Measurements from ENCODE around the gene ATP1B1. TPM values are rescaled to one million over a fixed set of nuclear protein-coding genes. Genes with fewer than 3 reads are reported as not detected.

ATP1B1 gene
- total and polyA plus RNA-seq, 2 of the 13 experiments (the other 11 are each of a cell fraction or from before 2014, with no cell fraction given), result 134 to 135 TPM

DNA sequence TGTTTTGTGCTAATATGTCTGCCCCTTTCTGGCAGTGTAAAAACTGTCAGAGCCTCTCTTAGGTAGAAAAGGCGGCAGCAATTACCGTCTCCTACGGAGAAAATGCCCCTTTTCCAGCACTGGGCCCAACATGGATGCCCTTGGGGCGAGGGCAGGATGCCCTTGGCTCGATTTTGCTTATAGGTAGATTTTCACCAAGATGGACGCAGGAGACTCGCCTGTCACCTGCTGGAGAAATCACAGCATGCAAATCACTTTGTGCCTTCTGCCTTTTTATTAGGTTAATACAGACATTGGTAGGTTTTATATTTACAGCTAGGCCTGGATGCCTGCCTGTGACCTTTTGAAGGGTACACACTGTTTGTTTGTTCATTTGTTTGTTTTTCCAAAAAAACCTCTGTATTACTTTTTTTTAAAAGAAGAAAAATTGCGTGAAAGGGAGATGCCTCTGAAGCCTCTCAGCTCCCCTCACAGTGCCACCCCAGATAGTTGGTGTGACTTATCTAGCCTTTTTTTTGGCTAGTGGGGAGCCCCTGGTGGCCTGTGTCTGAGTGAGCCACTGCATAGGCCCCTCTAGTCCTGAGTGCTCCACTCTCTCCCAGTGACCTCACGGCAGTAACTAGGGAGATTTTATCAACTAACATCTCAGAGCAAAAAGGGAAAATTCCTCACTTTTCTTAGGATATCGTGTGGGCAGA, 2.5 kb downstream of the ATP1B1 start (continued):
- TF ChIP-seq, protein P1, sequence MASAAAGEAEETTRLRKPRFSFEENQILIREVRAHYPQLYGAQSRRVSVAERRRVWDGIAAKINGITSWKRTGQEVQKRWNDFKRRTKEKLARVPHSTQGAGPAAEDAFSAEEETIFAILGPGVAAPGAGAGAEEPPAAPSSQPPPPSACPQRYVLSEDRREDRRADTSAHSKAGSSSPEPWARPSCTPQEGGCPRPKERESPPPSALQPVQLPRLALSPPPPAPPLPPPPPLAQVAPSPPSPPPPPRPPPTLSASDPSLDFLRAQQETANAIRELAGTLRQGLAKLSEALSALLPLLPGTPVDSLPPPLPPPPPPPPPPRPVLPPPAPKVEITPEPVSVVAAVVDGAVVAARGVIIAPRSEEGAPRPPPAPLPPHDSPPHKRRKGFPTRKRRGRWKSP (CRISPR knock-in tag; IDR thresholded peaks at IDR 0.05), result no peak
- TF ChIP-seq, protein P2, sequence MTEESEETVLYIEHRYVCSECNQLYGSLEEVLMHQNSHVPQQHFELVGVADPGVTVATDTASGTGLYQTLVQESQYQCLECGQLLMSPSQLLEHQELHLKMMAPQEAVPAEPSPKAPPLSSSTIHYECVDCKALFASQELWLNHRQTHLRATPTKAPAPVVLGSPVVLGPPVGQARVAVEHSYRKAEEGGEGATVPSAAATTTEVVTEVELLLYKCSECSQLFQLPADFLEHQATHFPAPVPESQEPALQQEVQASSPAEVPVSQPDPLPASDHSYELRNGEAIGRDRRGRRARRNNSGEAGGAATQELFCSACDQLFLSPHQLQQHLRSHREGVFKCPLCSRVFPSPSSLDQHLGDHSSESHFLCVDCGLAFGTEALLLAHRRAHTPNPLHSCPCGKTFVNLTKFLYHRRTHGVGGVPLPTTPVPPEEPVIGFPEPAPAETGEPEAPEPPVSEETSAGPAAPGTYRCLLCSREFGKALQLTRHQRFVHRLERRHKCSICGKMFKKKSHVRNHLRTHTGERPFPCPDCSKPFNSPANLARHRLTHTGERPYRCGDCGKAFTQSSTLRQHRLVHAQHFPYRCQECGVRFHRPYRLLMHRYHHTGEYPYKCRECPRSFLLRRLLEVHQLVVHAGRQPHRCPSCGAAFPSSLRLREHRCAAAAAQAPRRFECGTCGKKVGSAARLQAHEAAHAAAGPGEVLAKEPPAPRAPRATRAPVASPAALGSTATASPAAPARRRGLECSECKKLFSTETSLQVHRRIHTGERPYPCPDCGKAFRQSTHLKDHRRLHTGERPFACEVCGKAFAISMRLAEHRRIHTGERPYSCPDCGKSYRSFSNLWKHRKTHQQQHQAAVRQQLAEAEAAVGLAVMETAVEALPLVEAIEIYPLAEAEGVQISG (CRISPR knock-in tag; IDR thresholded peaks at IDR 0.05), result peak; percentile 38; the same call in 1 of the 2 replicates
- TF ChIP-seq ZNF263 (CRISPR knock-in tag; IDR thresholded peaks at IDR 0.05), result peak; percentile 90
- TF ChIP-seq, protein P3, sequence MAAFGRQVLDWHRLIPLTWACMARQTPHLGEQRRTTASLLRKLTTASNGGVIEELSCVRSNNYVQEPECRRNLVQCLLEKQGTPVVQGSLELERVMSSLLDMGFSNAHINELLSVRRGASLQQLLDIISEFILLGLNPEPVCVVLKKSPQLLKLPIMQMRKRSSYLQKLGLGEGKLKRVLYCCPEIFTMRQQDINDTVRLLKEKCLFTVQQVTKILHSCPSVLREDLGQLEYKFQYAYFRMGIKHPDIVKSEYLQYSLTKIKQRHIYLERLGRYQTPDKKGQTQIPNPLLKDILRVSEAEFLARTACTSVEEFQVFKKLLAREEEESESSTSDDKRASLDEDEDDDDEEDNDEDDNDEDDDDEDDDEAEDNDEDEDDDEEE (CRISPR knock-in tag; IDR thresholded peaks at IDR 0.05), result no peak
- TF ChIP-seq SOX6 (IDR thresholded peaks at IDR 0.05), result no peak
- TF ChIP-seq SOX6 (CRISPR knock-in tag; IDR thresholded peaks at IDR 0.05), result no peak
- no peak for TF ChIP-seq ATF1 (CRISPR knock-in tag; IDR thresholded peaks at IDR 0.05)
- TF ChIP-seq MAFF (IDR thresholded peaks at IDR 0.05; ENCODE audit: low read depth, low read length), result no peak
- TF ChIP-seq PHF8 (CRISPR knock-in tag; IDR thresholded peaks at IDR 0.05), result peak; percentile 9
- 0 out of 2 replicates have a peak, but pooled peaks have one; percentile 4 for TF ChIP-seq TBX2 (CRISPR knock-in tag; IDR thresholded peaks at IDR 0.05; ENCODE audit: borderline replicate concordance)
- no peak for TF ChIP-seq TARDBP (CRISPR knock-in tag; IDR thresholded peaks at IDR 0.05)
- no peak for TF ChIP-seq ZFYVE20 (CRISPR knock-in tag; IDR thresholded peaks at IDR 0.05; ENCODE audit: borderline replicate concordance, low read depth)
- no peak for TF ChIP-seq ZNF354B (CRISPR knock-in tag; IDR thresholded peaks at IDR 0.05)
- 0 out of 2 replicates have a peak, but pooled peaks have one; percentile 8 for TF ChIP-seq RAD21 (CRISPR knock-in tag; IDR thresholded peaks at IDR 0.05)
- TF ChIP-seq ZNF598 (CRISPR knock-in tag; IDR thresholded peaks at IDR 0.05; ENCODE audit: borderline replicate concordance), result 0 out of 2 replicates have a peak, but pooled peaks have one; percentile 56
- no peak for TF ChIP-seq ZNF343 (CRISPR knock-in tag; IDR thresholded peaks at IDR 0.05)
- no peak for TF ChIP-seq CBFB (CRISPR knock-in tag; IDR thresholded peaks at IDR 0.05)
- TF ChIP-seq MEF2D (CRISPR knock-in tag; IDR thresholded peaks at IDR 0.05), result no peak
- TF ChIP-seq, protein P4, sequence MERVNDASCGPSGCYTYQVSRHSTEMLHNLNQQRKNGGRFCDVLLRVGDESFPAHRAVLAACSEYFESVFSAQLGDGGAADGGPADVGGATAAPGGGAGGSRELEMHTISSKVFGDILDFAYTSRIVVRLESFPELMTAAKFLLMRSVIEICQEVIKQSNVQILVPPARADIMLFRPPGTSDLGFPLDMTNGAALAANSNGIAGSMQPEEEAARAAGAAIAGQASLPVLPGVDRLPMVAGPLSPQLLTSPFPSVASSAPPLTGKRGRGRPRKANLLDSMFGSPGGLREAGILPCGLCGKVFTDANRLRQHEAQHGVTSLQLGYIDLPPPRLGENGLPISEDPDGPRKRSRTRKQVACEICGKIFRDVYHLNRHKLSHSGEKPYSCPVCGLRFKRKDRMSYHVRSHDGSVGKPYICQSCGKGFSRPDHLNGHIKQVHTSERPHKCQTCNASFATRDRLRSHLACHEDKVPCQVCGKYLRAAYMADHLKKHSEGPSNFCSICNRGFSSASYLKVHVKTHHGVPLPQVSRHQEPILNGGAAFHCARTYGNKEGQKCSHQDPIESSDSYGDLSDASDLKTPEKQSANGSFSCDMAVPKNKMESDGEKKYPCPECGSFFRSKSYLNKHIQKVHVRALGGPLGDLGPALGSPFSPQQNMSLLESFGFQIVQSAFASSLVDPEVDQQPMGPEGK (CRISPR knock-in tag; IDR thresholded peaks at IDR 0.05), result no peak
- no peak for TF ChIP-seq MBD4 (IDR thresholded peaks at IDR 0.05; ENCODE audit: borderline replicate concordance, low read length)
- TF ChIP-seq, protein P5, sequence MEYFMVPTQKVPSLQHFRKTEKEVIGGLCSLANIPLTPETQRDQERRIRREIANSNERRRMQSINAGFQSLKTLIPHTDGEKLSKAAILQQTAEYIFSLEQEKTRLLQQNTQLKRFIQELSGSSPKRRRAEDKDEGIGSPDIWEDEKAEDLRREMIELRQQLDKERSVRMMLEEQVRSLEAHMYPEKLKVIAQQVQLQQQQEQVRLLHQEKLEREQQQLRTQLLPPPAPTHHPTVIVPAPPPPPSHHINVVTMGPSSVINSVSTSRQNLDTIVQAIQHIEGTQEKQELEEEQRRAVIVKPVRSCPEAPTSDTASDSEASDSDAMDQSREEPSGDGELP (IDR thresholded peaks at IDR 0.05; ENCODE audit: borderline replicate concordance, low read depth), result no peak
- TF ChIP-seq ZNF670 (CRISPR knock-in tag; IDR thresholded peaks at IDR 0.05; ENCODE audit: borderline replicate concordance), result no peak
- TF ChIP-seq PAF1 (CRISPR knock-in tag; IDR thresholded peaks at IDR 0.05), result no peak
- no peak for TF ChIP-seq MTA1 (CRISPR knock-in tag; IDR thresholded peaks at IDR 0.05; ENCODE audit: borderline replicate concordance)
